Calu3 (cell line): ENCODE data around the gene MON2. TPM values are rescaled to one million over a fixed set of nuclear protein-coding genes. Genes with fewer than 3 reads are reported as not detected.

Source experiments
- BruUV-seq: library from RNA; stranded (reverse); fragments of 400-500 nt; replicated peaks from 2 replicates; lab custom pipeline; 2021; lab: Mats Ljungman, UMichigan
- CTCF ChIA-PET: fragments of 300-600 bp; sonication (Branson Sonifier 250); formaldehyde crosslinking; loops from one replicate; lab custom pipeline; 2022; ENCODE audit warnings: antibody characterized with exemption; lab: Charles Lee
- DNase-seq: peaks from one replicate; pipeline ENCODE4 v3.0.0; 2022
- H3K27ac Mint-ChIP-seq: one replicate; pipeline ENCODE4 v1.8.0; 2022; ENCODE audit warnings: mixed read lengths; ENCODE audit not compliant: unreplicated experiment
- H3K27me3 Mint-ChIP-seq: one replicate; pipeline ENCODE4 v1.8.0; 2022; ENCODE audit warnings: mixed read lengths; ENCODE audit not compliant: unreplicated experiment
- H3K36me3 Mint-ChIP-seq: one replicate; pipeline ENCODE4 v1.8.0; 2022; ENCODE audit warnings: mild to moderate bottlenecking, moderate library complexity, mixed read lengths; ENCODE audit not compliant: insufficient read depth, unreplicated experiment
- H3K4me1 Mint-ChIP-seq: one replicate; pipeline ENCODE4 v1.8.0; 2022; ENCODE audit warnings: mild to moderate bottlenecking, low read depth, mixed read lengths; ENCODE audit not compliant: unreplicated experiment
- H3K4me3 Mint-ChIP-seq: one replicate; pipeline ENCODE4 v1.8.0; 2022; ENCODE audit warnings: mild to moderate bottlenecking, low read depth, moderate library complexity, mixed read lengths; ENCODE audit not compliant: unreplicated experiment
- H3K9me3 Mint-ChIP-seq: one replicate; pipeline ENCODE4 v1.8.0; 2022; ENCODE audit warnings: low read depth, mixed read lengths; ENCODE audit not compliant: unreplicated experiment
- CTCF ChIP-seq: fragments of 200-600 bp; IDR thresholded peaks from one replicate; pipeline ENCODE4 v1.8.0; 2022; ENCODE audit warnings: antibody characterized with exemption; ENCODE audit not compliant: unreplicated experiment
- intact Hi-C: fragments of 100-400 bp; cut with micrococcal nuclease; formaldehyde crosslinking; loops from one replicate; pipeline ENCODE4 v1.10.0; 2022; ENCODE audit not compliant: unreplicated experiment
- total RNA-seq: library from RNA; stranded (reverse); gene quantifications from 2 replicates; pipeline ENCODE4 v1.2.3, GENCODE V29; 2022

Gene MON2
- total RNA-seq, 1 experiment from 2014 or later, result 46.7 TPM

- intact Hi-C loops, result no loop called here
- Mint-ChIP-seq H3K27ac (no peak overlapping the region), H3K4me3 (no peak overlapping the region), H3K36me3 (peaks cover 3% of the 10 kb centered on the region), H3K27me3 (no peaks in the 10 kb centered on the region), H3K4me1 (peaks cover 16% of the 10 kb centered on the region), H3K9me3 (no peaks in the 10 kb centered on the region)
- CTCF ChIA-PET, result no interaction called here
- no peak for TF ChIP-seq CTCF
- no TSS peak for BruUV-seq
- DNase-seq, result no peak
These were observed 66.6 kb downstream of the MON2 start for GRCh38 chr12:62533087-62533754.

- TF ChIP-seq CTCF, result no peak
- no peak overlapping the region for H3K4me3 Mint-ChIP-seq
- no peaks in the 10 kb centered on the region for H3K27me3 Mint-ChIP-seq
- peaks cover 3% of the 10 kb centered on the region for H3K36me3 Mint-ChIP-seq
- CTCF ChIA-PET, result no interaction called here
- H3K9me3 Mint-ChIP-seq, result no peaks in the 10 kb centered on the region
- H3K27ac Mint-ChIP-seq, result no peak overlapping the region
- BruUV-seq, result no TSS peak
- intact Hi-C loops, result no loop called here
- no peak for DNase-seq
- peaks cover 16% of the 10 kb centered on the region for H3K4me1 Mint-ChIP-seq
These were observed 67.1 kb downstream of the MON2 start for GRCh38 chr12:62533755-62534107.

GRCh38 chr12:62536546-62536945 is 69.9 kb downstream of the MON2 start:
- no peak overlapping the region for H3K4me3 Mint-ChIP-seq
- intact Hi-C loops, result loop anchor here (2.0 kb wide), 1 partner anchor 14 kb away; no protein-coding TSS in a partner anchor

GRCh38 chr12:62537551-62537950 is 70.9 kb downstream of the MON2 start:
- peak; percentile 34 for DNase-seq
- CTCF ChIA-PET, result no interaction called here
- no TSS peak for BruUV-seq
- H3K9me3 Mint-ChIP-seq, result no peaks in the 10 kb centered on the region
- H3K4me1 Mint-ChIP-seq, result peaks cover 16% of the 10 kb centered on the region
- intact Hi-C loops, result loop anchor here (2.0 kb wide), 1 partner anchor 15 kb away; no protein-coding TSS in a partner anchor
- no peak for TF ChIP-seq CTCF
- H3K27ac Mint-ChIP-seq, result peak overlapping the region; percentile 3
- H3K36me3 Mint-ChIP-seq, result peaks cover 4% of the 10 kb centered on the region
- no peak overlapping the region for H3K4me3 Mint-ChIP-seq
- H3K27me3 Mint-ChIP-seq, result no peaks in the 10 kb centered on the region

More at GRCh38 chr12:62536546-62536945, 69.9 kb downstream of the MON2 start:
- Mint-ChIP-seq H3K27me3 (no peaks in the 10 kb centered on the region), H3K36me3 (peaks cover 4% of the 10 kb centered on the region), H3K4me1 (peaks cover 16% of the 10 kb centered on the region), H3K9me3 (no peaks in the 10 kb centered on the region), H3K27ac (no peak overlapping the region)
- CTCF ChIA-PET, result no interaction called here
- no peak for DNase-seq
- no TSS peak for BruUV-seq
- TF ChIP-seq CTCF, result no peak
